Stimulated activated naive CD8-positive, alpha-beta T cell treated with anti-CD3 and anti-CD28 coated beads, Interleukin-15, Interleukin-2, amounts not matched to agents 100 U/mL and 50 U/mL, for 24 hours (primary cell): ENCODE measurements around the gene FARP2.
A peak's percentile ranks its signal among the peaks of the same experiment; 100 is the strongest.

Experiments
- ATAC-seq: fragments of 150-1000 bp; cut with Tn5 transposase; one replicate; pipeline ENCODE4 v1.10.0; 2021
- DNase-seq: peaks from one replicate; pipeline ENCODE4 v3.0.0; 2021

Gene FARP2

GRCh38 chr2:241534293-241534692, 178.2 kb downstream of the FARP2 start:
- no peak for ATAC-seq
- no peak for DNase-seq

- DNase-seq (no peak), ATAC-seq (no peak)
Observed at GRCh38 chr2:241534701-241535375, 178.8 kb downstream of the FARP2 start.

- DNase-seq (no peak), ATAC-seq (no peak)
Observed at GRCh38 chr2:241535871-241536655, 180.0 kb downstream of the FARP2 start.

- no peak for ATAC-seq
- DNase-seq: no peak
Observed at GRCh38 chr2:241538838-241539615, 182.9 kb downstream of the FARP2 start.

GRCh38 chr2:241539616-241540374, 183.7 kb downstream of the FARP2 start:
- DNase-seq: no peak
- no peak for ATAC-seq

- ATAC-seq (no peak), DNase-seq (no peak)
Observed at GRCh38 chr2:241540401-241540770, 184.3 kb downstream of the FARP2 start.

- peak; percentile 81 for ATAC-seq
- DNase-seq: peak; percentile 75
Observed at GRCh38 chr2:241540771-241541561, 184.9 kb downstream of the FARP2 start.

GRCh38 chr2:241541564-241542277, 185.6 kb downstream of the FARP2 start:
- DNase-seq (no peak), ATAC-seq (no peak)

- ATAC-seq (no peak), DNase-seq (no peak)
Observed at GRCh38 chr2:241542278-241542605, 186.2 kb downstream of the FARP2 start.
